Stimulated activated CD4-positive, alpha-beta T cell treated with anti-CD3 and anti-CD28 coated beads, Interleukin-2, amount 100 ng/mL, for 4 hours (primary cell): ENCODE measurements around the gene KAT6B.
"Not testable (repeated sequence)": the region's sequence is repeated elsewhere in the genome, so short reads cannot be mapped to it uniquely, and the experiment has no call there.

Source experiments
- DNase-seq: peaks from one replicate; pipeline ENCODE4 v3.0.0-alpha.2; 2020; ENCODE audit warnings: low read depth

KAT6B gene

DNA sequence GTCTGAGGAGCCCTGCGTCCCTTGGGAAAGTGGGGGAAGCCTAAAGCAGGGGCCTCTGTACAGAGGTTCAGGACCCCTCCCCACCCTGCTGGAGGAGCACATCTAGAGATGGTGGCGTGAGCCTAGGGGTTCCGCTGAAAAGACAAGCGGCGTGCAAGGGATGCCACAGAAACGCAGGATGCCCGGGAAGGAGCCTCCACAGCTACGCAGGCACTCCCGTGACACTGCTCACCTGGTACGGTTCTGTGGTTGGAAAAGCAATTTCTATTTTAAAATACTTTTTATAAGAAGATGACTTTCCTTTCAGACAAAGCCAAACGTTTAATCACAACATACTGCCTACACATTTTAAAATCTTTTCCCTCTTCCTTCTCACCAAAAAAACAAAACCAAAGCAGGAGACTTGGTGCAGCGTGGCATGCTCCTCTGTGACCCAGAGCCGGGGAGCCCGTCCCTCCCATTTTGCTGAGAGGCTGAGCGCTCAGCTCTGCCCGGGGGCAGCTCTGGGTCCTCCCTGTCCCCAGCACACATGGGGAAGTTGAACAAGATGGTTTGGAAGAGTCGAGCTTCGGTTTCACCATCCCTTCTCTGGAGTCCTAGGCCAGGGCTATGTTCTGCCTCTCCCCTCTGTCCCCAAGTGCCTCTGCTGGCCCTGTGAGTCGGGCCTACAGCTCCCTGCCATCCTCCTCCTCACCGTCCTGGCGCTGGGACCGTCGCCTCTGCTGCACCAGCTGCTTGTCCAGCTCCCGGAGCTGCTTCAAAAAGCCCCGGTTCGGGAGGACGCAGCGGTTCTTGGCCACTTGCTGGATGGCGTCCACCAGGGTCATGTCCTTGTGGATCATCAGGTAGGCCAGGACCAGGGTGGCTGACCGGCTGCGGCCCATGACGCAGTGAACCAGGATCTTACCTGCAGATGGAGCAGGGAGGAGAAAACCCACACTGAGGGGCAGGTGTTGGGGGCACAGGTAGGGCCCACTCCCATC, 211.1 kb downstream of the KAT6B start:
- no peak for DNase-seq

DNA sequence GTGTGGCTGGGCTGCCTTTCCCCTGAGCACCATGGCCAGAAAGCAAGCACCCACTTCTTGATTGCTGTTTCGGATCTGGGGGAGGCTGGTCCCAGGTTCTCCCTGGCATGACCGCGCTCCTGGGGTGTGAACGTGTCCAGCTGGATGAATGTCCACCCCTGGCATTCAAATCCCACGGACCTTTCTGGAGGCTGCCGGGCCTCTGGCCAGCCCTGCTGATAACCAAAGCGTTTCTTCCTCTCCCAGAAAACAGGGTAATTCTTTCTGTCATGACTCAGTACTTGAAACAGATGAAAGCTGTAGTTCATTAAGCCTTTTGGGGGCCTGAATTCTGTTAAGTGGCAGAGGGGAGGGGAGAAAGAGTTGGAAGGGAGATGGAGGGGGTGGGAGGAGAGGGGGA, 211.9 kb downstream of the KAT6B start:
- DNase-seq: no peak

DNA sequence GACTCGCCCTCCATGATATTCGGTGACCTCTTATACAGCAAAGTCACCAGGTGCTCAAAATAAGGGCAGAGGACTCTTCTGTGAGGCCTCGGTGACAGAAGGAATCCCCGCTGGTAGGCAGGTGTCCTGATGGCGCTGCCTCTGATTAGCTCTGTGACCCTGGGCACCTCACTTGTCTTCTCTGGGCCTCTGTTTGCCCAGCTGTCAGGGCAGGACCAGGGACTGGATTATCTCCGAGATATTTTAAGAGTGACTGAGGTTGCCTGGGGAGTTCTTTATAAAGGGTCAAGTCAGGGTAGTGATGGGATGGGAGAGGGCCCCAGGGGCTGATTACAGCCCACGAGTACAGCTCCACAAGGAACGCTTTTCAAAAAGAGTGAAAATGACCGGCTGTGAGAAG, 214.2 kb downstream of the KAT6B start:
- DNase-seq: no peak

DNA sequence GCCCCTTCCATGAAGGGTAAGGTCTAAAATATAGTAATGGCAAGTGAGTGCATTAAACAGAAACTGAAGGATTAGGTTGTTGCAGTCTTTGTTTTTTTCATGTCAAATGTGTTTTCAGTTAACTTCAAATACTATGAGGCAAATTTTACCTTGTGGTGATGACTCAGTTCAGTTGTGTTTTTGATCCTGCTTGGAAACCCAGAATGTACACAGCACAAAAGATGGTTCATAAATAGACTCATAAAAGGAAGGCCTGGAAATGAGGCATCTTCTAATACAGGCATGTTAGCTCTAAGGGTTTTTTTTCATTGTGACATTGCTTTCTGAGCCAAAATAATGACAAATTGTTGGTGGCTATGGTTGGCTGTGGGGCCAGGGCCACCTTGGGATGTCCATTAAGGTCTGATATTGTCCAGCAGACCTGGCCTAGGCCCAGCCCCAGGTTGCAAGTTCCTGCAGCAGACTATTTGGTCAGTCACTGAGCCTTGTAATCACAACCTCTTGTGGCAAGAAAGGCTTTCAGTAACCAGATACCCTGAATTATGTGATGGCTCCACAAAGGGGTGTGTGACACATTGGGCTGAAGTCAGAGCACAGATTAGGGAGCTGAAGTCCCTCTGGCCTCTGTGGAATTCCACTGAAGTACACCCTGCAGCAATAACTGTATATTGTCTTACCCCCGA, 216.0 kb downstream of the KAT6B start:
- DNase-seq: no peak

DNA sequence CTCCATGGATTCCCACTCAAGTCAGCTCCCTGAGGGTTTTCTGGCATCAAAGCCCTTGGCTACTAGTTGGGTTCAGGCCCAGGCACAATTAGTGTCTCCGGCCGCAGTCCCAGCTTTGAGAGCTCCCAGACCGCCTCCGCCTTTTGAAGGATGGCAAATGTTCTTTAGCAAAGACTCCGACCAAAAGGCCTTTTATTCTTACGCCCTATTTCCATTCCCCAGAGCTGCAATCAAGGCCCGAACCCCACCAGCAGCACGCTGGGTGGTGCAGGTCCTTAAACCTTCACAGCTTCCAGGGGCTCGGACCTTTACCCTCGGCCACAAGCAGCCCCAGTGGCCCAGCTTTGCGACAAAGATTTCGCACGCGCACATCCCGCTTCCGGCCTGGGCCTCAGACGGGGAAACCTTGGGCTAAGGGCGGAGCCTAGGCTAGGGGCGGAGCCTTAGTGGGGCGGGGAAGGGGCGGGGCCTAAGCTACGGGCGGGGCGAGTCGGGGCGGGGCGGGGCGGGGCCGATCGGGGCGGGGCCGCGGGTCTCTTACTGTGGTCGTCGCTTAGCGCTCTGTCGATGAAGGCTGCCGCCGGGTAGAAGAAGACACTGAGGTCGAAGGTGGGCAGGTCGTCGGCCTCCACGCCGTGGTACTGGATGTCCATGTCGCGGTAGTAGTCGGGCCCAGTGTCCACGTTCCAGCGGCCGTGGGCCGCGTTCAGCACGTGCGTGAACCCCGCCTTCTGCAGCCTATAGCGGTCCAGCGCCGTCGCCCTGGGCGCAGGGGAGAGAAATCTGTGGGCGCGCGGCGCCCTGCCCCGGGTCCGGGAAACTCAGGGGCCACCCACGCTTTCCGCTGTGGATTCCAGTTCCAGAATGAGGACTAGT, 217.1 kb downstream of the KAT6B start:
- DNase-seq: no peak

DNA sequence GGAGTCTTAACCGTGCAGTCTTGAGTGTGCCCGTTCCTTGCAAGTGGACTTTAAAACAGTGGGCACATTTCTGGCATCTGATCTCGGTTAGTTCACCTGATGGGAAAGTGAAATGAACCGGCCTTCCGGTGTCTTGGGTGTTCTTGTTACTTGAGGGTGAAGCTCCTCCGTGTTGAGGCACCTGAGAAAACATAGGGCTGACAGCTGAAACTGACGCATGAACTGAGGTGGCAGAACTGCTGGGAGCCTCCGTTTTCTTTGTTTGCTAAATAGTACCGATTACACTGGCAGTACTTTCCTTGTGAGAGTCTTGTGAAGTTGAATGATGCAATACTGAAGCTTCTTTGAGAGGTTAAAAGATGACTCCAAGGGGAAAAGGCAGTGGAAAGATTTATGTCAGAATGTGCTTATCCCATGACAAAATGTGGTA, 222.3 kb downstream of the KAT6B start:
- DNase-seq: no peak

DNA sequence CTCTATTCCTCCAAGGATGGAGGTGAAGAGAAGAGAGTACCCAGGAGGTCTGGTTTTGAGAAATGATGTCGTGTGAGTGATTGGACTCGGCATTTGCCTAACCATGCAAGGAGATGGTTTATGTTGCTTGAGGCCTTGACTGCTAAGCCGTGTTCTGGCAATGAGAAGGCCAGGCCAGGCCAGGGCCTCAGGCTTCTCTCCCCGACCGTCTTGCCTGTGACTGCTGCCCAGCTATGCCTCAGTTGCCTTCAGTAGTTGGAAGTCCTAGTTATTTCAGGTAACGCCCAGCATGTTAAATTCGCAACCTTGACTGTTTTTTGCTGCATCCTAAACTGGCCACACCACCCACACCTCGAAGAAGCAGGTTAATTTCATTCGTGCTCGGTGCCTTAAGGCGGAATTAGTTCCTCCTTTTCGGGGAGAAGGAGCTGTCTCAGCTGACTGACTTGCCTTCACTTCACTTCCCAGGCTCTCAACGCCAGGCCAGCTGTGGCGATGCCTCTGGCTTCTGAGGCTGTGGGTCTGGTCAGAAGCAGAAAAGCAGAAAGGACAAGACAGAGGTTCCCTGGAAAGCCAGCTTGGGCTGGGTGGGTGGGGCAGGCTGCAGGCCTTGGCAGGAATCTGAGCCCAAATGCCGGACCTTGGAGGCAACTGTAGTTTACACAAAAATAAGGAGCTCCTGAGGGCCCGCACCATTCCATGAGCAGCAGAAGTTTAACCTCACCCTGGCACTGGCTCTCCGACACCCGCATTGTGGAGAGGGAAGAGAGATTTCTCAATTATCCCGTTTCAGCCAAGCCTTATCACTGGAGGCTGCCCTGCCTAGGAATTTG, 223.1 kb downstream of the KAT6B start:
- no peak for DNase-seq

DNA sequence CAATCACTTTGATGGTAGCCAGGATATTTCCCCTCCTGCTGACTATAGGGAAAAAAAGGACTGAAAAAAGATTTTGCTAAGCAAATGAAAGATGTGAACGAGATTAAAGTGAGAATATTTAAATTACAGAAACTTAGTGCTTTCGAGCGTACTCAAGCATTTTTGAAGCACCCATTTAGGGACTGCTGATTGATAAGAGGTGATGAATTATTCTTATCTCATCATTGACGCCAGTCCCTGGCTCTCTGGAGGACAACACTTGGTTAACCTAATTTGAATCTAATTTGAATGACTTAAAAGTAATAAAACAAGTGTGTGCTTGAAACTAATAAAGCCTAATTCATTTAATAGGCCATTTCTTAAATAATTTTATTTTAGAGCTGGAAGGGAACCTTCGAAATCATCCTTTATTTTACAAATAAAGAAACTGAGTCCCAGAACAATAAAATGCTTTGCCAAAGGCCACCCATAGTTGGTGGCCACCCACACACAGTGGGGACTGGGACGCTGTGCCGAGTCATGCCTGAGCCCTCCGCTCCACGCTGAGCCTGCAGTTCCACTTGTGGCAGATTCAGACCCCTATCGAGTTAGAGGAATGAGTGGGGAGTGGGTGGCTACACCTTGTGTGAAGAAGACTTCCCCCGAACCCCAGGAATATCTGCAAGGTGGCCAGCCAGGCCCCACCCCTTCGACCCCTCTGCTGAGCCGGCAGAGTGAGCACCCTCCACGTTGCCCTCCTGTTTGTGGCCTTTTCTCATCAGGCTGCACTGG, 223.9 kb downstream of the KAT6B start:
- DNase-seq: no peak

DNA sequence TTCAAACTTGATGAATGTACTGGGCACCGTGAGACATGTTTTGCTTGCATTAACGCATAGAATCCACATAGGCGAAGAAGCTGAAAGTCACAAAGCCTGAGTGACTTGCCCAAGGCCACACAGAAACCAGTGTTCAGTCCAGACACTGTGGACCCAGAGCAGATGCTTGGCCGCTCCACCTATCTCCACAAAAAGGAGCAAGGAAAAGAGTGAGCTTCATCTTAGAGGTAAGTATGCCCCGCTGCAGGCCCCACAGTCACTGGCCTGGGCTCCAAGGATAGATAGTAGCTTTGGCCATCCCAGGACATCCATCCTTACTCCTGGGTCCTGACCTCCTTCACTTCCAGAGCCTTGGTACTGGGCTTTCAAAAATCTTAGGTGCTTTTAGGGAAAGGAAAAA, 224.9 kb downstream of the KAT6B start:
- DNase-seq: no peak

DNA sequence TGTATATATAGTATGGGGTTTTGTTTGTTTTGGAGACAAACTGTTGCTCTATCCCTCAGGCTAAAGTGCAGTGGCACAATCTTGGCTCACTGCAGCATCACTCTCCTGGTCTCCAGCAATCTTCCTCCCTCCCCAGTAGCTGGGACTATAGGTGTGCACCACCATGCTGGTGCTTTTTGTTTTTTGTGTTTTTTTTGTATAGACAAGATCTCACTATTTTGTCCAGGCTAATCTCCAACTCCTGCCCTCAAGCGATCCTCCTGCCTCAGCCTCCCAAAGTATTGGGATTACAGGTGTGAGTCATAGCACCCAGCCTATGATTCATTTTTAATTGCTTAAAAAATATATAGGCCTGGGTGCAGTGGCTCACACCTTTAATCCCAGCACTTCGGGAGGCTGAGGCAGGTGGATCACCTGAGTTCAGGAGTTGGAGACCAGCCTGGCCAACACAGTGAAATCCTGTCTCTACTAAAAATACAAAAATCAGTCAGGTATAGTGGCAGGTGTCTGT, 229.6 kb downstream of the KAT6B start:
- not testable (repeated sequence) for DNase-seq

DNA sequence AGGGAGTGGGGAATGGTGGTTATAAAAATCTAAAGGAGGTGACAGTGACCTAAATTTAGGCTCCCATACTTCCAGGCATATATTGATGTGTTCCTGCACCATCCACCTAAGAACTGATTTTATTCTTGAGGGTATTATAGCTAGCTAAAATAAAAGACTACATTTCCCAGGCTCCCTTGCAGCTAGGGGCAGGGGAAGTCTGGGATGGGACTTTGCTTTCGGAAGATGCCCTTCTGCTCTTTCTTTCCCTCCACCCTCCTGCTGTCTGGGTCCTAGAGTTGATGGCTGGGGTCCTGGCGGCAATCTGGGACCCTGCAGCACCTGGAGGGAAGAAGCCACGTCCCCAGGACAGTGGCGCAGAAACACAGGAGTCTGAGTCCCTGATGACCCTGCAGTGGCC, 231.3 kb downstream of the KAT6B start:
- DNase-seq: no peak

DNA sequence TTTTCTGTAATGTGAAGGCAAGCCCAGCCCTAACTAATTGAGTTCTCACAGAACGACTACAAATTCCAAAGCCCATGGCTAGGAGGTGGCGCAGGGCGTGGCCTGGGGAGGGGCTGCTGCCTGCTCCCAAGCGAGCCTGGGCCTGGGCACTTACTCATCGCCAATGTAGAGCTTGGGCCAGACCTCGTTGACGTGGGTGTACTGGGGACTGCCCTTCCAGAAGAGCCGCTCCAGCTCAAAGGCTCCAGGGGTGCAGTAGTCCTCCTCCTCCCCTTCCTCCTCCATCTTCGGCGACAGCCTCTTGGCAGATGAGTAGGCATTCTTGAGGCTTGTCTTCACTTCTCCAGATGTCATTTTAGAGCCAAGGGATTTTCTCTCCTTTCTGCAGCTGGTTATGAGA, 231.8 kb downstream of the KAT6B start:
- no peak for DNase-seq

DNA sequence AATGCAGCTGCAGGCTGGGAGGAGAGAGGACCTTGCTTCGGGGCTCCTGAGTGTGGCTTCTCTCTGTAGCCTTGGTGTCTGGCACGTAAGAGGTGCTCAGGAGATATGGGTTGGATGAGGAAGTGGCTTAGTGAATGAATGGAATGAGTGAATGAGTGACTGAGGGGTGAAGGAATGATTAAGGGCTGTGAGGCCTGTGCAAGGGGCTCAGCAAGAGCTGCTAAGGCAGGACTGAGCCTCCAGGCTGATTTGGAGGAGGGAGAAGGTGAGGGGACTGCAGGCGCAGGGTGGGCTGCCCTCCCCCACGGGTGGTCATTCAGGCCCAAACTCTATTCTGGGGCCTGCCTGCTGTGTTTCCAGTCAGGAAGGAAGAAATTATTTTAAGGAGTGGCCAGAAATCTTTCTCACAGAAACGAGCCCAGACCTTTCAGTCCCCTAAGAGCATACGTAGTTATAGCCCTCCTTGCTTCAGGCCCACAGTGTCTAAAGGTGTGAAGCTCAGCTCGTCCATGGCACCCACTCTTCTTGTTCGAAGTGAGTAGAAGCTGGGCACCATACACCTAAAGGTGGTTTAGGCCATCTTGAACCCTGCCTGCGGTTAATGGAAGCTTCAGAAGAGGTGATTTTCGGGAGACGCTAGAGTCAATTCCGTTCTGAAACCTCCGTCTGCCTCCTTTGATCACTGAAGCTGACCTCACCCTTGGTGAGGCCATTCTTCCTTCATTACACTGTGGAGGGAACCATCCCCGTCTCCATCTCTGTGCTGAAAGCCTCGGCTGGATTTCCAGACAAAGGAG, 235.5 kb downstream of the KAT6B start:
- no peak for DNase-seq

DNA sequence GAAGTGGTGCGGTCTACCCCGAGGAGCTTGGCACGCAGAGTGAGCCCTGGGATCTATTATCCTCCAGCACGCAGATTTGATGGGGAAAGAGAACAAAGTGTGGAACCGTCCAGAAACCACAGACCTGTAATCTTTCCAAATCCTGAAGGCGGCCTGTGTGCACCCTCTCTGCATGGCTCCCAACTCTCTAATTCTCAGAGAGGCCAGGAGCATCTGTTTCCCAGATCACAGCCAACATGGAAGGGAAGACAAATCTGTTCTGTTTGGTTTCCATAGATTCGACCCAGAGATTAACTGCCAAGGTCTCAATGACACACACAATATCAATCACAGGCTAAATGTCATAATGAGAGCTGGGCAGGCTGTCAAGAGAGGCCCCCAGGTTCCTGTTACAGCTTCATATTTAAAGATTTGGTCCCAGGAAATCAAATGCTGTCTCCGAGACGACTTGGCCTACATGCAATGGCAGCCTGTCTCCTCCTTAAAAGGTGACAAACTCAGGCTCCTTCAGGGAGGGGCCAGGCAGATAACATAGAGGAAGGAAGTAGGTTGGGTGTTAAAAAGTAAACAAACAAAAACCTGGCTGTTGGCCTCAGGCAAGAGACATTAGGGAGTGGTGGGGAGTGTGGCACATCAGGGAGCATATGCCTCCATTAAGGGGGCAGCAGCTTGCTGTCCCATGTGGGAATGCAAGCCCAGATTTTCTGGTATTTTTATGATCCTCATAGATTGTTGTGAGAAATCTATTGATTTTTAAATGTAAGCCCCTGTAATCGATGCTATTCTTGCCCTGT, 236.3 kb downstream of the KAT6B start:
- DNase-seq: no peak

DNA sequence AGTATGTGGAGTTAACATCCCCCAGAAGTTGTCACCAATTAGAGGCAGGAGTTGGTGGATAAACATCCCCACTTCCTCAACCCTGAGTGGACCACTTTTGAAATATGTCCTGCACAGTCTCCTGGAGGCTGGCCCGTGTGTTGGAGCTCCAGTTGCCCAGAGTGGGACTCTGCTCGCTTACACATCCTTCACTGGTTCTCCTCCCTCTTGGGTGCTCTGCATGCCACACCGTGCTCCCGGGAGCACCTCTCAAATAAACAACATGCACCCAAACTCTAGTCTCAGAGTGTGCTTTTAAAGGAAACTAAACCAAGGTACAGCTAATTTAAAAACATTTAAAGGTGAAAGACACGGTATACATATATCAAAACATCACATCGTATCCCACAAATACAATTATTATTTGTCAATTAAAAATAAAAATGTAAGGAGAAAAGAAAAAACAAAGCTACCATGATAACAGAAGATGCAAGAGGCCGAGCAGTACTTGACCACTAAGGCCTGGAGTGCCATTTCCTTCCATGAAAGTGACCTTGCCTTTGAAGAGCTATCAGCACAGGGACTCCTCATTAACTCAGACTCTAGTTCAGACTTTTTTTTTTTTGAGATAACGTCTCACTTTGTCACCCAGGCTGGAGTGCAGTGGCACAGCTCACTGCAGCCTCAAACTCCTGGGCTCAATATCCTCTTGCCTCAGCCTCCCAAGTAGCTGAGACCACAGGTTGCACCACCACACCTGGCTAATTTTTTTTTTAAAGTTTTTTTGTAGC, 237.2 kb downstream of the KAT6B start:
- no peak for DNase-seq

DNA sequence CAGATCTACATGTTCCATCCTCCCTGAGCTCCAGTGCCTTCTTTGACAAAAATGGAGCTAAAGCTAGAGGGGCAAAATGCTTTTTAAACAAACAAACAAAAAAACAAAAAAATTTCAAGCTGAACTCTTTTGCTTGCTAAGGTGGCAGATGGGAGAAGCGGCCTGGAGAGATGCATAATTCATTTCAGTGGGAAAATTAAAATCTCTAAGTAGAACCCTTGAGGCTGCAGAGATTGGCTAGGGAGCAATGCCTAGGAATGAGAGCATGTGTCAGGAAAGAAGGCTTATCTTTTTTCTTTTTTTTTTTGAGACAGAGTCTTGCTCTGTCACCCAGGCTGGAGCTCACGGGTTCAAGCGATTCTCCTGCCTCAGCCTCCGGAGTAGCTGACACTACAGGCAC, 238.7 kb downstream of the KAT6B start:
- DNase-seq: no peak

DNA sequence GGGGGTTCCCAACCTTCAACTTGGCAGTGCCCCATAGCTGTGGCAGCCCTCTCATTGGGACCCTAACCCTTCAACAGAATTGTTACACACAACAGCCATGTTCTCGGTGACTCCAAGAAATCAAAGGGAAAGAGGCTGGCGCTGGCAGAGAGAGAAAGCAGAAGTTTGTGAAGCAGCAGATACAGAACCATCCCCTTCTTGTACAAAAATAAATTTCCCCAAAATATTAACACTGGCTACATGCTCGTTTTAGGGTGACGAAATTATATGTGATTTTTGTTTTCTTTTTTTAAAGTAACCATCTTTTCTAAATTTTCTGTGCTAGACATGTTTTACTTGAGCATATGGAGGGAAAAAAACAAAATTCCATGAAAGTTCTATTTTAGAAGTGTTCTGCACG, 239.9 kb downstream of the KAT6B start:
- DNase-seq: no peak

DNA sequence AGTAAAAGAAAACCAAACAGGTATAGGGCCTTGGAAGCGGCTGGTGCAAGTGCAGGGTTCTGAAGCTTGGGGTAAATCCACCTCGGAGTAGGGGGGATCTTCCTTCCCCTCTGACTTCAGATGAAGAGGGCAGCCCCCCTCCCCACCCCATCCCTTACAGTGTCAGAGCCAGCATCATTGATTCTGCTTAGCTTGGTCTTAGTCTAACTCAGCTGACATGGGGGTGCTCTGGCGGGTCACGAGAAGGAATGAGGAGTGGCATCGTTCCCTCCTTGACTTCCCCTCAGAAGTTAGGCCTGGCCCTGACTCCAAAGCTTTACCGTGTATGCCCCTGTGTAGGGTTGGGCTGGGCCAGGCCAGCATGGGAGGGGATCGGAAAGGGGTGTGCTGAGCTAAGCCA, 240.9 kb downstream of the KAT6B start:
- no peak for DNase-seq
